HepG2 (cell line): Measurements from ENCODE around the gene MNT. TPM values are rescaled to one million over a fixed set of nuclear protein-coding genes. Genes with fewer than 3 reads are reported as not detected.

ENCODE experiments used
- ATAC-seq: fragments of 200-7000 bp; cut with Tn5 transposase; 3 replicates; pipeline ENCODE4 v1.9.1; 2020; ENCODE audit warnings: mild to moderate bottlenecking, moderate library complexity
- BruUV-seq: library from RNA; stranded (reverse); fragments of 400-500 nt; replicated peaks from 2 replicates; lab custom pipeline; 2021; lab: Mats Ljungman, UMichigan
- CTCF ChIA-PET: fragments of 300-600 bp; formaldehyde crosslinking; extraction: SDS; loops from one replicate; lab custom pipeline; 2021; ENCODE audit warnings: low total read pairs, inconsistent platforms, low intra/inter-chr PET ratio; lab: Yijun Ruan, JAX
- POLR2A ChIA-PET: fragments of 350-600 bp; sonication (Branson Sonifier 250); formaldehyde crosslinking; loops from one replicate; lab custom pipeline; 2020; ENCODE audit warnings: antibody characterized with exemption, inconsistent platforms; lab: Yijun Ruan, JAX
- DNase-seq: peaks from one replicate; pipeline ENCODE4 v3.0.0-alpha.2; 2015; ENCODE audit warnings: low spot score
- FAIRE-seq: peaks from 3 replicates; lab custom pipeline; 2011; peaks lifted over from hg19 to GRCh38; lab: Jason Lieb, UNC
- H2AFZ ChIP-seq: one replicate; pipeline ENCODE4 v1.6.1; 2011; ENCODE audit warnings: low read length, inconsistent platforms
- H3K27ac ChIP-seq: fragments of 300-600 bp; 3 replicates; pipeline ENCODE4 v1.8.0; 2011; ENCODE audit warnings: mixed run types, mild to moderate bottlenecking, mixed read lengths, low read length, inconsistent platforms; ENCODE audit not compliant: insufficient read depth; ENCODE audit errors: extremely low read length
- H3K27me3 ChIP-seq, 2 experiments: fragments of 200-600 bp in 1 of 2; 2 replicates in 1 of 2; 3 replicates in 1 of 2; pipeline versions ENCODE4 v1.6.0 to v1.8.0; 2011; ENCODE audit warnings: low read length in 2 of 2, mild to moderate bottlenecking in 2 of 2, moderate library complexity in 2 of 2, inconsistent platforms in 1 of 2; ENCODE audit not compliant: insufficient read depth in 2 of 2, control insufficient read depth in 1 of 2
- H3K36me3 ChIP-seq, 2 experiments: fragments of 200-600 bp in 1 of 2; replicated peaks in 1 of 2; 2 replicates in 1 of 2; 3 replicates in 1 of 2; pipeline versions ENCODE4 v1.5.1 to v1.8.0; 2011; ENCODE audit warnings: low read length in 2 of 2, inconsistent platforms in 1 of 2; ENCODE audit not compliant: insufficient read depth in 2 of 2, control insufficient read depth in 1 of 2
- H3K4me1 ChIP-seq: 2 replicates; pipeline ENCODE4 v1.5.1; 2012; ENCODE audit warnings: low read length, inconsistent platforms; ENCODE audit not compliant: insufficient read depth
- H3K4me2 ChIP-seq: 2 replicates; pipeline ENCODE4 v1.6.0; 2011; ENCODE audit warnings: low read depth, low read length, inconsistent platforms
- H3K4me3 ChIP-seq, 3 experiments: fragments of 200-600 bp in 1 of 3; sonication (generic), shearing (Covaris generic) in 1 of 3; replicated peaks in 1 of 3; 2 replicates each; pipeline ENCODE4 v1.5.1; 2011 to 2016; ENCODE audit warnings: low read length in 3 of 3, inconsistent platforms in 2 of 3, low read depth in 2 of 3, mild to moderate bottlenecking in 2 of 3, control low read depth in 1 of 3, mixed read lengths in 1 of 3; ENCODE audit not compliant: insufficient read depth in 1 of 3
- H3K79me2 ChIP-seq: one replicate; pipeline ENCODE4 v1.6.1; 2011; ENCODE audit warnings: low read length, inconsistent platforms; ENCODE audit not compliant: insufficient read depth
- H3K9ac ChIP-seq: 2 replicates; pipeline ENCODE4 v1.6.0; 2011; ENCODE audit warnings: mild to moderate bottlenecking, low read depth, low read length, inconsistent platforms; ENCODE audit not compliant: insufficient read depth
- H3K9me3 ChIP-seq: 2 replicates; pipeline ENCODE4 v1.5.1; 2012; ENCODE audit warnings: mild to moderate bottlenecking, low read length
- H4K20me1 ChIP-seq: 2 replicates; pipeline ENCODE4 v1.6.0; 2011; ENCODE audit warnings: inconsistent platforms, mild to moderate bottlenecking, low read length, moderate library complexity; ENCODE audit not compliant: insufficient read depth
- AGO2 ChIP-seq: fragments of 200-400 bp; formaldehyde crosslinking; optimal IDR thresholded peaks from 2 replicates; pipeline ENCODE3; 2017; ENCODE audit warnings: mild to moderate bottlenecking, low read depth, low read length, moderate library complexity
- MEIS1 ChIP-seq: sonication (generic); formaldehyde crosslinking; IDR thresholded peaks from 2 replicates; pipeline ENCODE4 v1.9.0; 2021; ENCODE audit warnings: mild to moderate bottlenecking, missing genetic modification reagents, moderate library complexity, borderline replicate concordance
- ZNF143 ChIP-seq: sonication (generic); formaldehyde crosslinking; IDR thresholded peaks from 2 replicates; pipeline ENCODE4 v1.4.0; 2020; ENCODE audit warnings: missing genetic modification reagents
- WGBS: methylation state at CpG from one replicate; pipeline ENCODE4 v1.1.6; 2017; ENCODE audit warnings: low lambda C conversion rate; 5-methylcytosine and 5-hydroxymethylcytosine counted together
- in situ Hi-C: cut with HindIII; loops from 2 replicates; pipeline ENCODE4 v1.10.0; 2017; ENCODE audit warnings: low pct_unique_long_range_greater_than_20kb; ENCODE audit not compliant: extremely low pct_ligation_motif_present
- intact Hi-C: fragments of 100-400 bp; cut with micrococcal nuclease; formaldehyde crosslinking; loops from one replicate; pipeline ENCODE4 v1.10.0; 2022; ENCODE audit not compliant: unreplicated experiment
- polyA plus RNA-seq, 8 experiments: library from polyadenylated mRNA; depleted of rRNA in 3 of 8; stranded (reverse) in 7 of 8; unstranded in 1 of 8; fragments of >200 nt; fragmentation: Illumina TruSeq in 4 of 8; extraction: Trizol in 4 of 8; gene quantifications; 2 replicates each; pipeline versions ENCODE4 v1.2.1 to v1.2.3, GENCODE V29; 2011 to 2016; ENCODE audit warnings: low read depth in 4 of 8, missing spikeins in 1 of 8, mixed read lengths in 1 of 8; ENCODE audit not compliant: insufficient read depth in 1 of 8
- total RNA-seq, 5 experiments: library from RNA; depleted of rRNA; stranded (reverse); fragments of >200 nt; fragmentation: Illumina TruSeq; extraction: Trizol; gene quantifications; 2 replicates each; pipeline ENCODE4 v1.2.3, GENCODE V29; 2016; ENCODE audit warnings: low read depth in 1 of 5

MNT gene
- total and polyA plus RNA-seq, 2 of the 13 experiments (the other 11 are each of a cell fraction or from before 2014, with no cell fraction given): 2.1 to 3.5 TPM

DNA sequence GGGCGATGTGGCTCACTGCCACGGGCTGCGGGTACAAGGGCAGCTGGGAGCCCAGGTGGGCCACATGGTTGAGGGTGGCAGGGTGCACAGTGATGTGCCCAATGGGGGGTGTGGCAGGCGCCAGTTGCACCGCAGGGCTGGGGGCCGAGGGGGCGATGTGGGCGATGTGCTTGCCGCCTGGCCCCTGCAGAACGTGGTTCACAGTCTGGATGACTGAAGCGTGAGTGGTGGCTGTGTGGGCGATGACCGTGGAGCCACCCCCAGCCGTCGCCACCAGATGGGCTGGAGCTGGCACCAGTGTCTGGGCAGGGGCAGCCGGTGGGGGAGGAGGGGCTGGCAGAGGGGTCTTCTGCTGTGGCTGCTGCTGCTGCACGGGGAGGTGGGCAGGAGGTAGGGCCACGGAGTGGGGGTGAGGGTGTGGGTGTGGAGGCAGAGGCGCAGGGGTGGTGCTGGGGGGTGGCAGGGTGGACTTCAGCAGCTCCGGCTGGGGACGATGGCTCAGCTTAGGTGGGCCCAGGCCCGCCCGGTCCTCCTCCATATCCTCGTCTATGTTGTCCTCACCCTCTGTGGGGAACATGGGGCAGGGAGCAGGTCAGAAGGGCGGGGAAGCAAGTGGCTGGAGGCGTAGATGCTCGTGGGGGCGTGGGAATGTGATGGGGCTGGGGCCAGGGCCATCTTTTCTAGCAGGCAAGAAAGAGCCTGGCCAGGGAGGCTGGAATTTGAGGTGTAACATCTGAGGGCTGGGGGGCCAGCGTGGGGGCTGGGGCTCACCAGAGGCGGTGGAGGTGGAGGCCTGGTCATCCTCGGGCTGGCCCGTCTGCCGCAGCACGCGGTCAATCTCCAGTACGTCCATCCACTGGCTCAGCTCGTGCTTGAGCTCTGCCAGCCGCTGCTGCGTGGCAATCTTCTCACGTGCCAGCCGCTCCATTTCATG, 13.5 kb downstream of the MNT start:
- H3K9ac ChIP-seq: no peak overlapping the region
- no peak for FAIRE-seq

DNA sequence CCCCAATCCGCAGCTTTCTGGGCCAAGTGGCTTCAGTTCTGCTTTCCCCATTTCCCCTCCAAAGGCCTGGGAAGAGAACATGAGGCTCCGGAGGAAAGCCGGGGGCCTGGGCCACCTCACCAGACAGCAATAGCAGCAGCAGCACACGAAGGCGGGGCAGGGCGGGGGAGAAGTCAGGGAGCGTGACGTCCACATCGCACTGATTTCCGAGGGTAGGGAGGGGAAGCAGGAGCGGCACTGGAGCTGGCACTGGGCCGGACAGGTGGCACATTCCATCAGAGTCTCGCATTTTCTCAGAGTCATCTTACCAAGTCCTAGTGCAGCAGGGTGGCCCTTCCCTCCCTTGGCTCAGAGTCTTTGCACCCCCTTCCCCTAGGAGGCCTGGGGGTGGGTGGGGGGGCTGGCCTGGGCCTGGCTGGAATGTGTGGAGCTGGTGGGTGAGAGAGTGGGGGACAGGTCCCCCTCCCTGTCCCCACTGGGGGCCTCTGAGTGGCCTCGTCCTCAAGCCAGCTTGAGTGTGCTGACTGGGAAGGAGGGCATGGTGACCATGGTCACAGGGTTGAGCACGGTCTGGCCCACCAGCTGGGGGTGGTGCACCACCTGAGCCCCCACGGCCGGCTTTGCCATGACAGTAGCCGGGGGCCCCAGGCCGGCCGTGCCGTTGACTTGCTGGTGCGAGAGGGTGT, 14.3 kb downstream of the MNT start:
- whole genome bisulfite sequencing: 96% methylated on average over 19 of the region's 22 CpGs
- peaks cover 10% of the 10 kb centered on the region for H4K20me1 ChIP-seq
- no TSS peak for BruUV-seq
- no peaks in the 10 kb centered on the region for H3K27me3 ChIP-seq
- in situ Hi-C loops: no loop called here
- TF ChIP-seq ZNF143: no peak
- TF ChIP-seq AGO2: peak; percentile 10
- H3K4me1 ChIP-seq: peaks cover 33% of the 10 kb centered on the region
- H3K4me3 ChIP-seq: no peak overlapping the region
- peaks cover 5 to 15% of the 10 kb centered on the region in 2 experiments; a peak in 2 of 5 replicates for H3K36me3 ChIP-seq
- no peaks in the 10 kb centered on the region for H3K9me3 ChIP-seq
- intact Hi-C loops: no loop called here
- no peak overlapping the region for H2AFZ ChIP-seq
- ATAC-seq (no peak), DNase-seq (no peak), FAIRE-seq (no peak)
- peaks cover 4% of the 10 kb centered on the region for H3K79me2 ChIP-seq
- no peak overlapping the region for H3K27ac ChIP-seq
- CTCF ChIA-PET: no interaction called here
- POLR2A ChIA-PET: no interaction called here
- no peak overlapping the region for H3K9ac ChIP-seq
- H3K4me2 ChIP-seq: no peak overlapping the region

More for the DNA sequence above, 13.5 kb downstream of the MNT start:
- no peak overlapping the region for H3K4me3 ChIP-seq
- H3K36me3 ChIP-seq: peaks cover 5 to 15% of the 10 kb centered on the region in 2 experiments; a peak in 2 of 5 replicates
- no TSS peak for BruUV-seq
- WGBS: 95% methylated on average over 31 of the region's 41 CpGs
- intact Hi-C loops: no loop called here
- no peak overlapping the region for H3K27ac ChIP-seq
- no peak overlapping the region for H3K4me2 ChIP-seq
- peak; percentile 59 for TF ChIP-seq AGO2
- no peak for TF ChIP-seq MEIS1 (CRISPR knock-in tag)
- TF ChIP-seq, all 625 proteins: peak for 1
- Histone ChIP-seq H2AFZ (no peak overlapping the region), H4K20me1 (peaks cover 14% of the 10 kb centered on the region), H3K9me3 (no peaks in the 10 kb centered on the region), H3K27me3 (no peaks in the 10 kb centered on the region), H3K4me1 (peaks cover 42% of the 10 kb centered on the region), H3K79me2 (peaks cover 4% of the 10 kb centered on the region)
- ATAC-seq (no peak), DNase-seq (no peak)
- in situ Hi-C loops: no loop called here
- CTCF ChIA-PET: no interaction called here
- POLR2A ChIA-PET: no interaction called here
